ENCODE results near the gene LAMA5. TPM values are rescaled to one million over a fixed set of nuclear protein-coding genes. Genes with fewer than 3 reads are reported as not detected.

The LAMA5 gene
- total RNA-seq, 2 experiments from 2014 or later = 0.33 to 0.63 TPM

GRCh38 chr20:62390317-62391164, 23.4 kb upstream of the LAMA5 start:
- no peak for DNase-seq
- Mint-ChIP-seq H3K4me3 (no peak overlapping the region), H3K4me1 (peaks cover 32% of the 10 kb centered on the region), H3K27me3 (no peaks in the 10 kb centered on the region), H3K9me3 (no peaks in the 10 kb centered on the region), H3K36me3 (ENCODE audit: low read depth) (peaks cover 48% of the 10 kb centered on the region), H3K27ac (no peak overlapping the region)
- POLR2A ChIA-PET = no interaction called here
- CTCF ChIA-PET = interaction anchor here (1.1 kb wide), 1 partner anchor 8 kb away, joined by 3 read pairs; no protein-coding TSS in a partner anchor

GRCh38 chr20:62389601-62390087, 22.5 kb upstream of the LAMA5 start:
- Mint-ChIP-seq H3K27me3 (no peaks in the 10 kb centered on the region), H3K4me1 (peaks cover 39% of the 10 kb centered on the region), H3K9me3 (no peaks in the 10 kb centered on the region), H3K4me3 (no peak overlapping the region), H3K36me3 (ENCODE audit: low read depth) (peaks cover 48% of the 10 kb centered on the region), H3K27ac (no peak overlapping the region)
- POLR2A ChIA-PET = interaction anchor here (0.9 to 1.6 kb wide), 2 partner anchors 10 to 18 kb away, joined by 3 to 5 read pairs; no protein-coding TSS in a partner anchor
- CTCF ChIA-PET = no interaction called here
- no peak for DNase-seq

- peaks cover 44% of the 10 kb centered on the region for H3K4me1 Mint-ChIP-seq
- peak overlapping the region; percentile 61 for H3K27ac Mint-ChIP-seq
- ChIA-PET CTCF (no interaction called here), POLR2A (interaction anchor here (0.9 to 1.6 kb wide), 2 partner anchors 11 to 19 kb away, joined by 3 to 5 read pairs; no protein-coding TSS in a partner anchor)
- H3K36me3 Mint-ChIP-seq (ENCODE audit: low read depth) = peaks cover 50% of the 10 kb centered on the region
- H3K27me3 Mint-ChIP-seq = no peaks in the 10 kb centered on the region
- no peaks in the 10 kb centered on the region for H3K9me3 Mint-ChIP-seq
- DNase-seq = no peak
- peak overlapping the region; percentile 93 for H3K4me3 Mint-ChIP-seq
These were observed 21.9 kb upstream of the LAMA5 start for GRCh38 chr20:62388839-62389600.

DNA sequence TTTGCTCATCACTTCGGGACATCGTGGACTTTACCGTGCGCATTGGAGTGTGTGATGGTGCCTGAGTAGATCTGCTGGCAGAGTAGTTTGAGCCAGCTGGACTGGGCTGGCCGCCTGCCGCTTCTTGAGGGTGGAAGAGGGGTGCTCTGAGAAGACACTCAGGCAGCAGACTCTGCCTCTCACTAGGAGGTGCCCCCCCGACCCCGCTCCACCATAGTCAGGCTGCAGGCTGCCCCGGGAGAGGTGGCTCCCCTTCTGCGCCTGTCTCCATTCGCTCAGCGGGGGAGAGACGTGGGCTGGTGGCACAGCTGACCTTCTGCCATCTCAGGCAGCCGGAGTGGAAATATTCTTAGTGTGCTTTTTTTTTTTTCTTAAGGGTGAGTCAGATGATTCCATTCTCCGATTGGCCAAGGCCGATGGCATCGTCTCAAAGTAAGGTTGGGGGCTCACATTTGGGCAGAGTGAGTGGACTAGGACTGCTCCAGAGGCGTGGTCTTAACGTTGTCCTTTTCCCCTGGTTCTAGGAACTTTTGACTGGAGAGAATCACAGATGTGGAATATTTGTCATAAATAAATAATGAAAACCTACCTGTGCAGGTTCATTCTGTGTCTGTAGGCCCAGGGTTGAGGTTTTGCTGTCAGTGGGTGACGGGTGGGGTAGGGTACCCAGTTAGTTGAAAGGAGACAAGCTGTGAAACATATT, 21.0 kb upstream of the LAMA5 start:
- Mint-ChIP-seq H3K4me3 (peak overlapping the region; percentile 93), H3K27me3 (no peaks in the 10 kb centered on the region), H3K4me1 (peaks cover 48% of the 10 kb centered on the region), H3K36me3 (ENCODE audit: low read depth) (peaks cover 50% of the 10 kb centered on the region), H3K27ac (peak overlapping the region; percentile 88), H3K9me3 (no peaks in the 10 kb centered on the region)
- no peak for DNase-seq
- CTCF ChIA-PET = no interaction called here
- POLR2A ChIA-PET = interaction anchor here (0.7 to 1.6 kb wide), 5 partner anchors 12 to 322 kb away, joined by 3 to 5 read pairs (median 3); partner anchors contain the start of gene TAF4

GRCh38 chr20:62387219-62387913, 20.3 kb upstream of the LAMA5 start:
- POLR2A ChIA-PET = interaction anchor here (0.7 to 2.2 kb wide), 11 partner anchors 13 to 409 kb away, joined by 3 to 13 read pairs (median 3); partner anchors contain the start of genes ADRM1, MRGBP and TAF4
- H3K4me1 Mint-ChIP-seq = peaks cover 53% of the 10 kb centered on the region

GRCh38 chr20:62386383-62387218, 19.5 kb upstream of the LAMA5 start, which contains the start of gene RPS21:
Gene RPS21 (plus strand): TSS chr20:62387103. CDS start chr20:62387339, 236 bp downstream.
- Mint-ChIP-seq H3K36me3 (ENCODE audit: low read depth) (peaks cover 56% of the 10 kb centered on the region), H3K9me3 (peaks cover 4% of the 10 kb centered on the region), H3K4me3 (peak within 1 kb of the TSS; percentile 93), H3K27ac (peak within 1 kb of the TSS; percentile 88), H3K4me1 (peaks cover 57% of the 10 kb centered on the region), H3K27me3 (no peaks in the 10 kb centered on the region)
- ChIA-PET POLR2A (interaction anchor here (0.6 to 2.2 kb wide), 14 partner anchors 14 to 540 kb away, joined by 3 to 13 read pairs (median 3); partner anchors contain the start of genes ADRM1, CABLES2, MRGBP and TAF4), CTCF (interaction anchor here (0.5 to 1.6 kb wide), 5 partner anchors 23 to 230 kb away, joined by 3 to 7 read pairs (median 4); partner anchors contain the start of gene ADRM1)
- peak; percentile 94 for DNase-seq

More at GRCh38 chr20:62387219-62387913, 20.3 kb upstream of the LAMA5 start:
- no peaks in the 10 kb centered on the region for H3K27me3 Mint-ChIP-seq
- peak overlapping the region; percentile 93 for H3K4me3 Mint-ChIP-seq
- no peaks in the 10 kb centered on the region for H3K9me3 Mint-ChIP-seq
- peaks cover 50% of the 10 kb centered on the region for H3K36me3 Mint-ChIP-seq (ENCODE audit: low read depth)
- CTCF ChIA-PET = interaction anchor here (0.5 to 1.2 kb wide), 4 partner anchors 22 to 229 kb away, joined by 3 to 5 read pairs (median 4); no protein-coding TSS in a partner anchor
- peak overlapping the region; percentile 88 for H3K27ac Mint-ChIP-seq
- no peak for DNase-seq

- H3K27me3 Mint-ChIP-seq = no peaks in the 10 kb centered on the region
- no peak overlapping the region for H3K4me3 Mint-ChIP-seq
- DNase-seq = peak; percentile 80
- peaks cover 35% of the 10 kb centered on the region for H3K4me1 Mint-ChIP-seq
- peaks cover 4% of the 10 kb centered on the region for H3K9me3 Mint-ChIP-seq
- ChIA-PET POLR2A (interaction anchor here (1.1 to 1.2 kb wide), 2 partner anchors 81 to 264 kb away, joined by 3 to 5 read pairs; no protein-coding TSS in a partner anchor), CTCF (interaction anchor here (0.6 to 2.5 kb wide), 9 partner anchors 9 to 261 kb away, joined by 3 to 21 read pairs (median 5); partner anchors contain the start of genes LAMA5 and LSM14B)
- peaks cover 23% of the 10 kb centered on the region for H3K36me3 Mint-ChIP-seq (ENCODE audit: low read depth)
- H3K27ac Mint-ChIP-seq = no peak overlapping the region
These were observed 15.4 kb upstream of the LAMA5 start for GRCh38 chr20:62382306-62383198.

- Mint-ChIP-seq H3K9me3 (peaks cover 4% of the 10 kb centered on the region), H3K27me3 (no peaks in the 10 kb centered on the region), H3K4me1 (peaks cover 33% of the 10 kb centered on the region), H3K27ac (no peak overlapping the region), H3K36me3 (ENCODE audit: low read depth) (peaks cover 19% of the 10 kb centered on the region), H3K4me3 (no peak overlapping the region)
- ChIA-PET POLR2A (no interaction called here), CTCF (interaction anchor here (0.9 to 2.5 kb wide), 4 partner anchors 14 to 260 kb away, joined by 3 to 21 read pairs (median 8); partner anchors contain the start of genes LAMA5 and LSM14B)
- no peak for DNase-seq
These were observed 14.7 kb upstream of the LAMA5 start for GRCh38 chr20:62381842-62382241.

- no peak overlapping the region for H3K4me3 Mint-ChIP-seq
- no peaks in the 10 kb centered on the region for H3K27me3 Mint-ChIP-seq
- H3K27ac Mint-ChIP-seq = no peak overlapping the region
- peaks cover 4% of the 10 kb centered on the region for H3K9me3 Mint-ChIP-seq
- H3K4me1 Mint-ChIP-seq = peaks cover 33% of the 10 kb centered on the region
- ChIA-PET CTCF (no interaction called here), POLR2A (no interaction called here)
- DNase-seq = no peak
- H3K36me3 Mint-ChIP-seq (ENCODE audit: low read depth) = peaks cover 16% of the 10 kb centered on the region
These were observed 14.2 kb upstream of the LAMA5 start for GRCh38 chr20:62381202-62381797.

- no peak for DNase-seq
- no peaks in the 10 kb centered on the region for H3K27me3 Mint-ChIP-seq
- CTCF ChIA-PET = no interaction called here
- peaks cover 11% of the 10 kb centered on the region for H3K36me3 Mint-ChIP-seq (ENCODE audit: low read depth)
- H3K4me1 Mint-ChIP-seq = peaks cover 9% of the 10 kb centered on the region
- no peak overlapping the region for H3K4me3 Mint-ChIP-seq
- H3K27ac Mint-ChIP-seq = no peak overlapping the region
- H3K9me3 Mint-ChIP-seq = peaks cover 4% of the 10 kb centered on the region
- POLR2A ChIA-PET = no interaction called here
These were observed 11.1 kb upstream of the LAMA5 start for GRCh38 chr20:62378215-62378614.
